GM19467 (cell line): ENCODE results near the gene OR6B3.

Source experiments
- ATAC-seq: cut with Tn5 transposase; IDR thresholded peaks from one replicate; pipeline ENCODE4 v1.9.1; 2021; ENCODE audit warnings: mild to moderate bottlenecking, moderate library complexity; ENCODE audit not compliant: unreplicated experiment

Gene OR6B3

GRCh38 chr2:240053173-240054155 lies at the start of gene OR6B3:
Gene OR6B3 (minus strand): TSS chr2:240053521.
- no peak for ATAC-seq

GRCh38 chr2:240098349-240098748 lies 45.0 kb upstream of the OR6B3 start:
- no peak for ATAC-seq

GRCh38 chr2:240095556-240096523 lies 42.5 kb upstream of the OR6B3 start:
- ATAC-seq: no peak

GRCh38 chr2:240089306-240089705 lies 36.0 kb upstream of the OR6B3 start:
- no peak for ATAC-seq

- ATAC-seq: no peak
Measured at GRCh38 chr2:240086563-240086962, 33.2 kb upstream of the OR6B3 start.

GRCh38 chr2:240078631-240079030 lies 25.3 kb upstream of the OR6B3 start:
- no peak for ATAC-seq

- ATAC-seq: no peak
Measured at GRCh38 chr2:240077442-240077841, 24.1 kb upstream of the OR6B3 start.

- ATAC-seq: no peak
Measured at GRCh38 chr2:240074545-240074944, 21.2 kb upstream of the OR6B3 start.

- ATAC-seq: no peak
Measured at GRCh38 chr2:240070907-240071306, 17.6 kb upstream of the OR6B3 start.

GRCh38 chr2:240069829-240070228 lies 16.5 kb upstream of the OR6B3 start:
- no peak for ATAC-seq

- no peak for ATAC-seq
Measured at GRCh38 chr2:240068193-240068592, 14.9 kb upstream of the OR6B3 start.

GRCh38 chr2:240066489-240066888 lies 13.2 kb upstream of the OR6B3 start:
- no peak for ATAC-seq

- no peak for ATAC-seq
Measured at GRCh38 chr2:240064898-240065297, 11.6 kb upstream of the OR6B3 start.

GRCh38 chr2:240060977-240061591 lies 7.8 kb upstream of the OR6B3 start:
- no peak for ATAC-seq

GRCh38 chr2:240056678-240057077 lies 3.4 kb upstream of the OR6B3 start:
- no peak for ATAC-seq

- no peak for ATAC-seq
Measured at GRCh38 chr2:240055177-240055917, 2.0 kb upstream of the OR6B3 start.

- no peak for ATAC-seq
Measured at GRCh38 chr2:240052524-240052923, 797 bp downstream of the OR6B3 start.

- no peak for ATAC-seq
Measured at GRCh38 chr2:240051697-240052096, 1.6 kb downstream of the OR6B3 start.

GRCh38 chr2:240050278-240050677 lies 3.0 kb downstream of the OR6B3 start:
- ATAC-seq: no peak

- ATAC-seq: no peak
Measured at GRCh38 chr2:240048237-240048636, 5.1 kb downstream of the OR6B3 start.
